ENCODE data around the gene SLC9A9. TPM values are rescaled to one million over a fixed set of nuclear protein-coding genes. Genes with fewer than 3 reads are reported as not detected.
"Not testable (repeated sequence)": the region's sequence is repeated elsewhere in the genome, so short reads cannot be mapped to it uniquely, and the experiment has no call there.

SLC9A9 gene
- total RNA-seq, 1 donor from 2014 or later = 12.2 TPM

- no peak for DNase-seq (ENCODE audit: low spot score)
Observed at GRCh38 chr3:143465666-143466065, 382.6 kb downstream of the SLC9A9 start.

GRCh38 chr3:143464850-143465249 is 383.4 kb downstream of the SLC9A9 start:
- DNase-seq (ENCODE audit: low spot score) = no peak

DNA sequence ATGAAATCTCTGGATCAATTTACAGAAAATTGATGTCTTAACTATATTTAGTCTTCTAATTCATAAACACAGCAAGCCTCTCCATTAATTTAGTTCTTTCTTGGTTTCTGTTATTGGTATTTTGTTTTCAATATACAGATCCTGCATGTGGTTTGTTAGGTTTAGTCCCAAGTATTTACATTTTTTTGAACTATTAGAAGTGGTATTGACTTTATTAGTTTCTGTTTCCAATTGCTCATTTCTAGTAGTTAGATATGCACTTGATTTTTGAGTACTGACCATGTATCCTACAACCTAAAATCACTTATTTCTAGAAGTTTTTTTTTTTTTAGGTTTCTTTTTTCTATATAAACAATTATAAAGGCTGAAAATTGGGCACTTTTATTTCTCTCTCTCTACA is 392.8 kb downstream of the SLC9A9 start:
- DNase-seq (ENCODE audit: low spot score) = no peak

- DNase-seq (ENCODE audit: low spot score) = no peak
Observed at GRCh38 chr3:143450632-143451031, 397.6 kb downstream of the SLC9A9 start.

GRCh38 chr3:143447491-143447890 is 400.8 kb downstream of the SLC9A9 start:
- no peak for DNase-seq (ENCODE audit: low spot score)

GRCh38 chr3:143445118-143445517 is 403.1 kb downstream of the SLC9A9 start:
- DNase-seq (ENCODE audit: low spot score) = no peak

DNA sequence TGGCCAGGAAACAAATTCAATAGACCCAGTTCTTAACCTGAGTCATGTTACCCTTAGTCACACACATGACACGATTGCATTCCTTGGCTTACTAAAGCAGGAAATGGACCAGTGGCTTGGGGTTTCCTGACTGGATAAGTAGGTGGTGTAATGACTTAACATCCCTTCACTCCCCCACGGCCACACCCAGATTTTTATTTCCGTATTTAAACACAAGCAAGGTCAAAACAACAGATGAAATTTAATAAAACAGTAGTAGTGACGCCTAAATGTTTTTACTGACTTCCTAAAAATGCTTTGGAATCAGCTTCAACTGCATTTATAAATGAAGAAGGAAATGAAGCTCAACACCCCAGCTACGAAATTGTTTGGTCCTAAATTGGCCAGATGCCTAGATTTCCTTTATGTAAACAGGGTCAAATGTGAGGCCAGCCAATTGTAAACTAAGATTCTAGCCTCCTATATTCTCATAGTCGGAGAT is 404.4 kb downstream of the SLC9A9 start:
- DNase-seq (ENCODE audit: low spot score) = peak; percentile 86

DNA sequence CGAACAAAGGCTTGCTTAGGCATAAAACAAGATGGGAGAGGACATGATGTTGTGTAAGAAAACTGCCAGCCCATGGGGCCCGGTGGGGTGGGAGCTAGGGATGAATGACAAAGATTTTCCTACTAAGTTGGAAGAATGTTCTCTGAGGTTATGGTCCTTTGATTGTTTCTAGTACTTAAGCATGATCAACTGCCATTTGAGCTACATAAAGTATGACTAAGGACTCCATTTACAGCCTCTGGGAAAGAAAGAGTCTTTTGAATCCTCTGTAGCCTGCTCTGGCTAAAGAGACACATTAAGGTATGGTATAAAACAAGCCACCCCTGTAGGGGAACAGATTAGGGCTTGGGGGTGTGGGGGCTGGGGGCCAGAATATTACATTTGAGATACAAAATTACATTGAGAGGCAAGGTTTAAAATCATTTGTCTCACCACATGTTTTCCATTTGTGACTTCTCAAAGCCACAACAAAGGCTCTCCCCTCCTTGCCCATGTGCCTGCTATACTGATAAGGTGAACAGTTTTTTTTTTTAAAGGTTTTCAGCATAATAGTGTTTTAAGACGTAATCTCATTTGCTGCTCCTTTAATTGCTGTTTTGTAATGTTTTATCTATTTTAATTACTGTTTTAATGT is 405.3 kb downstream of the SLC9A9 start:
- no peak for DNase-seq (ENCODE audit: low spot score)

DNA sequence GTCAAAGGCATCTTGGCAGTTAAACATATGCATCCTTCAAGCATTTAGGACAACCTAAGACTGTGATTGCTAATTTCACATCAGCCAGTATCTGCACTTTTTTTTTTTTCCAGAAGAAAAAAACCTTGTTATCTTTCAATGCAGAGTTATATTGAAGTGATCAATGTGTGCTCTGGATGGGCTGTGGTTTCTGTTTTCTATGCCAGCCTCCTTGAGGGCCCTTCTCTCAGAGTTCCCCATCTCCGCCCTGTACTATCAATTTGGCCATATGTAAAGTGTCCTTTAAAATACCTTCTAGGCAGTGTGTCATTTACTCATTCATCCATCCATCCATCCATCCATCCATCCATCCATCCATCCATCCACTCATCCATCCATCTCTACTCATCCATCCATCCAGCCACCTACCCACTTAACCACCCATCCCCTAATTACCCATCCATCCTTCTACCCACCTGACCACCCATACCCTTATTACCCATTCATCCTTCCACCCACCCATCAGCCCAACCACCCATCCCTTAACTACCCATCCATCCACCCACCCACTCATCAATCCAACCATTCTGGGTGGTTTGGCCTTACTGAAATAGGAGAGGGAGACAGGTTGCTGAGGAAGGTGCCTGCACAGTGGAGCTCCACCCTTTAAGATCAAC is 406.6 kb downstream of the SLC9A9 start:
- DNase-seq (ENCODE audit: low spot score) = no peak

GRCh38 chr3:143439817-143440216 is 408.5 kb downstream of the SLC9A9 start:
- no peak for DNase-seq (ENCODE audit: low spot score)

GRCh38 chr3:143437405-143437804 is 410.9 kb downstream of the SLC9A9 start:
- no peak for DNase-seq (ENCODE audit: low spot score)

GRCh38 chr3:143436231-143436930 is 411.9 kb downstream of the SLC9A9 start:
- DNase-seq (ENCODE audit: low spot score) = no peak

DNA sequence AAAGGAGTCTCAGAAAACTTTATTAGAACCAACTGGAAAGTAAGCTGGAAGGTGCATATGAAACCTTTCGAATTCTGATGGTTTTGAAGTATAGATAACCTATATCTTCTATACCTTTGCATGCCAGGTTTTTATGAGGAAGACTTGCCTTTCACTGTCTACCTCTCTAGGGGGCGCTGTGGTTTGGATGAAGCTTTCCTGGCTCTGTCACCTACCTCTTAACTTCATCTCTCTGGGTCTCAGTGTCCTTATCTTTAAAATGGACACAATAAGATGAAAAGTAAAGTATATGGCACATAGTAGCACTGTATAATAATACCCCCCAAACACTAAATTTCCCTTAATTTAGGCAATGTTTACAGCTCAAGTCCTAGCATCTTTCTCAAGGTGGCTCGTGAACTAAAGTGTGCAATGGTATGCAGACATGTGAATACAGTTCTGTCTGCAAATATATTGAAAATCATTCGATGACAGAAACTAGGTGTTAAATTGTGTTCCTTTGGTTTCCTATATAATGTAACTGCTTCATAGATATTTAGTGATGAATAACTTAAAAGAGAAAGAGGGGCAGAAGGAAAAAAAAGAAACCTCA is 414.4 kb downstream of the SLC9A9 start:
- DNase-seq (ENCODE audit: low spot score) = no peak

GRCh38 chr3:143431298-143431697 is 417.0 kb downstream of the SLC9A9 start:
- not testable (repeated sequence) for DNase-seq (ENCODE audit: low spot score)

DNA sequence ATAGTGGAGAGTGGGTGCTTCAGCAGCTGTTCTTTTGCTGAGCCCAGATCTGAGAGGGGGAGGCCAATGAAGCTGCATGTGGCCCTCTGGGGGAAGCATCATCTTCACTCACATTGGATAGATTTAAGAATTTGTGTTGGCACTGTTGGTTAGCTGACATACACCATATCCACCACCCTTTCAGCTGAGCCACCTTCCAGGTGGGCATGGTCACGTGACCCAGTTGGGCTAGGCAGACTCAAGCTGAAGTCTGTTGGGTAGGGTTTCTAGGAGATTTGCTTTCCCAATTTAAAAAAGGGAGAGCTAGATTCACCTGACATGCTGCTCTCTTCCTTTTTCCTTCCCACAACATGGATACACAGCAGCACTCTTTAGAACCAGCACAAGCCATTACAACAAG is 417.7 kb downstream of the SLC9A9 start:
- no peak for DNase-seq (ENCODE audit: low spot score)

DNA sequence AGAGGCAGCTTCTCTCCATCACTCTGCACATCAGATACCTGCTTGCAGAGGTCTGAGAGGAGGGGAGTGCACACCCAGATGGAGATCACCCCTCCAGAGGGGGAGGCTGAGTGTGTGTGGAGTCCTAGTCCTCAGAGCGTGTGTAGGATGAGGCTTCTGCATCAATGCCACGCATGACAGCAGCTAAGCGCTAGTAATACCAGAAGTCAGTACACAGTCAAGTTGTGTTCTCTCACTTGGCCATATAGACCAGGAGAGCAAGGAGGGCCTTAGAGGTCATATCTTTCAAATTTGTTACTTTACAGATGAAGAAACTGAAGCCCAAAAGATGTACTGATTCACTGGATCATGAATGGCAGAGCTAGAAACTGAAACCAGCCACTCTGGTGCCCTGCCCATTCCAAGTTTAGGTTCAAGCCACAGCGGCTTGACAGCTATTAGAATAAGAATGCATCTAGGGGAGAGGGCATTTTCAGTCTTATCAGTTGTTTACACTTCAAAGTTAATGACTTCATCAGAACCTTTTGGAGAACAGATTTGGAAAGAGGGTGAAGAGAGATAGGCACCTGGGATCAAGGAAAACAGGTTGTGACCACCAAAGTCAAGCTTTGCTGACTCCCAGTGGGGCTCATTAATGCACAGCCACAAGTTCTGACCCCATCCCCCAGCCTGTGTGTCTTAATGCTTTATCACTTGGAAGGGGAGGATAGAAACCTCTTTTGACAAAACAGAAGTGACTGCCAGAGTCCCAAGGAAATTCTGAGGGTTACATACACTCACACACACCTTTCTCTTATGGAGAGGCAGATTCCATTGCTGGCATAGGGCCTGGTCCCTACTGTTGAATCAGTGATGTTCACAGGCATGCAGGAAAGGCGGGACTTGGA is 418.4 kb downstream of the SLC9A9 start:
- DNase-seq (ENCODE audit: low spot score) = no peak

DNA sequence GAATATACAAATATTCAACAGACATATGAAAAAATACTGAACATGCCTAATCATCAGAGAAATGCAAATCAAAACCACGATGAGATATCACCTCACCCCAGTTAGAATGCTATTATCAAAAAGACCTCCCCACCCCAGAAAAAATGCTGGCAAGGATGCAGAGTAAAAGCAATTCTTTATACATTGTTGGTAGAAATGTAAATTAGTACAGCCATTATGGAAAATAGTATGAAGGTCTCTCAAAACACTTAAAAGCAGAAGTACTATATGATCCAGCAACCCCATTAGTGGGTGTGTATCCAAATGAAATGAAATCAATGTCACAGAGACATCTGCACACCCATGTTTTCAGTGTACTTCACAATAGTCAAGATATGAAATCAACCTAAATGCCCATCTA is 420.0 kb downstream of the SLC9A9 start:
- DNase-seq (ENCODE audit: low spot score) = no peak

DNA sequence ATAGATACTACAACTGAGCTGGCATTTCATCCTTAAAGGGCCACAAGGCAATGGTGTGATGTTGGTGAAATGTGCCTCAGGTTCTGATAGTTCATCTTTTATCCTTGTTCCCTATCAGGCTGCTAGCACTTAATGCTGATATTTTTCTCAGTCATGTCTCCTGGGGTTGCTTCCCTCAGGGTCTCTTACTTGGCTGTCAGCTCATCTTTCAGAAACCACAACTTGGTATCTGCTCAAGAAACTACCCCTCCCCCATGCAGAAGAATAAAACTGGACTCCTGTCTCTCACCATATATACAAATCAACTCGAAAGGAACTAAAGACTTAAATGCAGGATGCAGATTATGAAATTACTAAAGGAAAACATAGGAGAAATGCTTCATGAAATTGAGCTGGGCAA is 420.6 kb downstream of the SLC9A9 start:
- no peak for DNase-seq (ENCODE audit: low spot score)

DNA sequence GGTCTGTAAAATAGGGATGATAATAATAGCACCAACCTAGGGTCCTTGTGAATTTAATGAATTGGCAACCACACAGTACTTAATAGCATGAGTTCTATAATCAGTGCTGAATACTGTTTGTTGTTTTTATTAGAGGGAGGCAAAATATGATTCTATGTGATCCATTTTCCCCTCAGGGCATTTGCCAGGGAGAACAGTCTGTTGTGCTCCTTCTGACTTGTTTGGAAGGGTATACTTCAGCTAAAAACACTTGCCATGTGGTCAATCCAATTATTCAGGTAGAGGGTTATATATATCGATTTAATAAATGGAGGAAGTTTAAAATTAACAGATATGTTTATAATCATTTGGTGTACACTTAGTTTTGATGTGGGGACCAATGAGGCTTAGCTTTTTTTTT is 423.4 kb downstream of the SLC9A9 start:
- DNase-seq (ENCODE audit: low spot score) = no peak

DNA sequence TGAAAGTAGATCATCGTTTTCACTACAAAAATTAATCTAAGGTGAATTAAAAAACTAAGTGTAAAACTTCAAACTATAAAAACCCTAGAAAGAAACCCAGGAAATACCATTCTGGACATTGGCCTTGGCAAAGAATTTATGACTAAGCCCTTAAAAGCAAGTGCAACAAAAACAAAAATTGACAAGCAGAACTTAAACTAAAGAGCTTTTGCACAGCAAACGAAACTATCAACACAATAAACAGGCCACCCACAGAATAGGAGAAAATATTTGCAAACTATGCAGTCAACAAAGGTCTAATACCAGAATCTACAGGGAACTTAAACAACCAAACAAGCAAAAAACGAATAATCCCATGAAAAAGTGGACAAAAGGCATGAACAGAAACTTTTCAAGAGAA is 426.7 kb downstream of the SLC9A9 start:
- DNase-seq (ENCODE audit: low spot score) = no peak

GRCh38 chr3:143419611-143420010 is 428.7 kb downstream of the SLC9A9 start:
- no peak for DNase-seq (ENCODE audit: low spot score)

- DNase-seq (ENCODE audit: low spot score) = no peak
Observed at GRCh38 chr3:143418391-143418790, 429.9 kb downstream of the SLC9A9 start.

All from mucosa of gallbladder (tissue), 1 donor.